Stimulated activated CD8-positive, alpha-beta memory T cell treated with anti-CD3 and anti-CD28 coated beads, Interleukin-4, amount 100 ng/mL, for 24 hours (primary cell): Measurements from ENCODE around the gene PEX13.

Experiments used
- DNase-seq: peaks from one replicate; pipeline ENCODE4 v3.0.0-alpha.2; 2020; ENCODE audit warnings: low read depth

PEX13 gene

DNA sequence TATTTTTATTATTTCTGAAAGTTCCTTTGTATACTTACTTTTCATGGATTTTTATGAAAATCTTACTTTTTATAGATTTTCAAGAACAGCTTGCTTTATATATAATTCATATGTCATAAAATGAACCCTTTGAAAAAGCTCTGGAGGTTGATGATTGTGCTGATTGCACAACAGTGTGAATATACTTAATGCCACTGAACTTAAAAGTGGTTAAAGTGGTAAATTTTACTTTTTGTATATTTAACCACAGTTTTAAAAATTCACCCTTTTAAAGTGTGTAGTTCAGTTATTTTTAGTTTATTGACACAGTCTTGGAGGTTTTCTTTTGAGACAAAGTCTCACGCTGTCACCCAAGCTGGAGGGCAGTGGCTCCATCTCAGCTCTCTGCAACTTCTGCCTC, 56.6 kb downstream of the PEX13 start:
- DNase-seq: no peak

DNA sequence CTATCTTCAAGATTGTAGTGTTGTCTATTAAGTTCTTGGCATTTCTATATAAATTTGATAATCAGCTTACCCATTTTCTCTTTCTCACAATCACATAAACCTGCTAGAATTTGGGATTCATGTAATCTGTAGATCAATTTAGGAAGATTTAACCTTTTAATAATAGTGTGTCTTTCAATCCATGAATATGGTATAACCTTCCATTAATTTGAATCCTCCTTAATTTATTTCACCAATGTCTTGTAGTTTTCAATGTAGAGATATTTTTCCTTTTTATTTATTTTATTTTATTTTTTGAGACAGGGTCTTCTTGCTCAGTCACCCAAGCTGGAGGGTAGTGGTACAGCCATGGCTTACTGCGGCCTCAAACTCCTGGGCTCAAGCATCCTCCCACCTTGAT, 68.4 kb downstream of the PEX13 start:
- DNase-seq: no peak

DNA sequence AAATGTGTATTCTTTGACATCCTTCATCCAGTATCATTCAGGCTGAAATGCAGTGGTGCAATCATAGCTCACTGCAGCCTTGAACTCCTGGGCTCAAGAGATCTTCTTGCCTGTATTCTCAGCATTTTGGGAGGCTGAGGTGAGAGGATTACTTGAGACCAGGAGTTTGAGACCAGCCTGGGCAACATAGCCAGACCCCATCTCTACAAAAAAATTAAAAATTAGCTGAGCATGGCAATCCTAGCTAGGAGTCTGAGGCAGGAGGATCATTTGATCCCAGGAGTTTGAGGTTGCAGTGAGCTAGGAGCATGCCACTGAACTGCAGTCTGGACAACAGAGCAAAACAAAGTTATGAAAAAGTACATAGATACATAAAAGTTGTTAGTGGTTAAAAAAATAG, 72.3 kb downstream of the PEX13 start:
- DNase-seq: no peak

DNA sequence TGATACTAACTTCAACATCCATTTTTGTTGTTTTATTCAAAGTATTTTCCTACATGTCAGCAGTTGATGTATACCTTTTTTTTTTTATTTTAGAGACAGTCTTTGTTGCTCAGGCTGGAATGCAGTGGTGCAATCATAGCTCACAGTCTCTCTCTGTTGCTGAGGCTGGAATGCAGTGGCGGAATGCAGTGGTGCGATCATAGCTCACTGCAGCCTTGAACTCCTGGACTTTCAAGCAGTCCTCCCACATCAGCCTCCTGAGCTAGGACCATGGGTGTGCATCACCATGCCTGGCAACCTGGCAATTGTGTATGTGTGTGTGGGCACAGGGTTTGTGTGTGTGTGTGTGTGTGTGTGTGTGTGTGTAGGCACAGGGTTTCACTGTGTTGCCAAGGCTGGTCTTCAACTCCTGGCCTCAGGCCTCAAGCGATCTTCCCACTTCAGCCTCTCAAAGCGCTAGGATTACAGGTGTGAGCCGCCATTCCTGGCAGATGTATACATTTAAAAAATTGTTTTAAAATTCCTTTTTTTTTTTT, 72.9 kb downstream of the PEX13 start:
- DNase-seq: no peak

DNA sequence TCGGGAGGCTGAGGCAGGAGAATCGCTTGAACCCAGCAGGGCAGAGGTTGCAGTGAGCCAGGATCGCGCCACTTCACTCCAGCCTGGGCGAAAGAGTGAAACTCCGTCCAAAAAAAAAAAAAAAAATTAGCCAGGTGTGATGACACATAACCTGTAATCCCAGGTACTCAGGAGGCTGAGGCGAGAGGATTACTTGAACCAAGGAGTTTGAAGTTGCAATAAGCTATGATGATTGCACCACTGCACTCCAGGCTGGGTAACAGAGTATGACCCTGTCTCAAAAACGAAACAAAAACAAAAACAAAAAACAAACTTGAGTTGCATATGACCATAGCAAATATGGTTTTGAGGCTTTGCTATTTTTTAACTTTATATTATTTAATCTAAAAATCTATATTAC, 74.0 kb downstream of the PEX13 start:
- no peak for DNase-seq

DNA sequence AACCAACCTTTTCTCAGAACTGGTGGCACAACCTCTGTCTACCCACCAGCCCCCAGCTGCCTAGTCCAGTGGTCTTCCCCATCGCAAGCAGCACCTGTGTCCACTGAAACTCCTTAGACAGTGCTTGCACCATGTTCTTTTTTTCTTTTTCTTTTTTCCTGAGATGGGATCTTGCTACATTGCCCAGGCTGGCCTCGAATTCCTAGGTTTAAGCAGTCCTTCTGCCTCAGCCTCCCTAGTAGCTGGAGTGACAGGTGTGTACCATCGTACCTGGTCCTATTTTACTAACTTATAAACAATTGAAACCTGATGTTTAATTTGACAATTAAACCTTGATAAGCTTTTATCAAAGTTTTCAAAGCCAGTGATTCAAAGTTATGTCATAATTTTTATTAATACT, 78.9 kb downstream of the PEX13 start:
- DNase-seq: no peak

DNA sequence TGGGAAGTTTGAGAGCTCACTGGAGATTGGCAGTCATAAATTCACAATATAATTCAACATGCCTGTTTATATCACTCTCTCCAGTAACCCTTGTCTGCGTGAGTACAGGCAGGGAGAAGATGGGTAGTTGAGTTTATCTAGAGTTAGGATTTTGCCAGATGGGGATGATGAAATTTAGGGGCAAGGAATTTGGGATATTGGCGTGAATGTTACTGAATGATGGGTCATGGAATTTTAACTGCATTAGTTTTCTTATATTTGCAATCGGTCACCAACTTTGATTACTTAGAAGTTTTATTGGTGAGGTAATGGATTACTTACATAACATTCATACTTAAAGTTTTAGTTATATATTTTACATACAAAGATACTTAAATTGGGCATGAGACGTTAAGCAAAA, 83.3 kb downstream of the PEX13 start:
- no peak for DNase-seq
